Suprapubic skin (tissue), 2 donors: ENCODE measurements around the gene ENG.

ENCODE experiments used
- EP300 ChIP-seq: sonication (generic); formaldehyde crosslinking; IDR thresholded peaks from one replicate; pipeline ENCODE4 v1.6.1; 2017; ENCODE audit warnings: antibody characterized with exemption
- POLR2A ChIP-seq, 2 donors: fragments of 450-650 bp; IDR thresholded peaks; one replicate each; pipeline ENCODE4 v1.6.1; 2017; ENCODE audit warnings: antibody characterized with exemption in 2 of 2, mild to moderate bottlenecking in 2 of 2, moderate library complexity in 2 of 2

DNA sequence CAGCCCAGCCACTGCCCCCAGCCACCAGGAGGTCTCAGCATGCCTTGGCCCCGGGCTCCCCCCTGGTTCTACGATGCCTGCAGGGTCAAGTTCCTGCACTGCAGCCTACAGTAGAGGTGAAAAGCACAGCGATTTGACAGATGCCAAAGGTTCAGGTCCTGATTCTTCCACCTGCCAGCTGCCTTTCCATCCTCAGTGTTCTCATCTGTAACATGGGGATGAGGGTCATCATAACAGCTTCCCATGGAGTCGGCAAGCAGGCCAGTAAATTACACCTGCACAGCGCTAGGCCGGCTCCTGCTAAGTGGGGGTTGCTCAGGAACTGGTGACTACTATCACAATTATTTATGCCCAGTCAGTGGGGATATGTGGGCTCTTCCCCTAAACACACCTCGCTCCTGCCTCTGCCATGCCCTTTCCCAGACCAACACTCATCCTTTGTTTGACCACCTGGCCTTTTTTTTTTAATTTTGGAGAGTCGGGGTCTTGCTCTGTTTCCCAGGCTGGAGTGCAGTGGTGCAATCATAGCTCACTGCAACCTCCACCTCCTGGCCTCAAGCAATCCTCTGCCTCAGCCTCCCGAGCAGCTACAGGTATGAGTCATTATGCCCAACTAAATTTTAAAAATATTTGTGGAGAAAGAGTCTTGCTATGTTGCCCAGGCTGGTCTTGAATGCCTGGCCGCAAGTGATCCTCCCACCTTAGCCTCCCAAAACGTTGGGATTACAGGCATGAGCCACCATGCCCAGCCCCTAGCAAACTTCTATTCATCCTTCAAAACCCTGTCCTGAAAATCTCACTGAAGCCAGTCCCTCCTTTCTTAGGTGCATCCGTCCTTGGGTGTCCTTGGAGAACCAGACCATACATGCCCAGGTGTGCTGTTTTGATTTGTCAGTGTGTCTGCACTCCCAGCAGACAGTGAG is 6.4 kb downstream of the ENG start:
- TF ChIP-seq EP300 (no peak), POLR2A (IDR thresholded peaks at IDR 0.05) (no peak)
